ENCODE data around the gene NF1. TPM values are rescaled to one million over a fixed set of nuclear protein-coding genes. Genes with fewer than 3 reads are reported as not detected.

The NF1 gene
- total and polyA plus RNA-seq, 2 of the 13 experiments (the other 11 are each of a cell fraction or from before 2014, with no cell fraction given), result 21.5 to 26.5 TPM

GRCh38 chr17:31394544-31394943 is 299.8 kb downstream of the NF1 start (continued):
- TF ChIP-seq SIN3A (IDR thresholded peaks at IDR 0.05; ENCODE audit: borderline replicate concordance, low read depth, low read length) (peak; percentile 49; the same call in 1 of the 2 replicates), ZBTB44 (CRISPR knock-in tag; IDR thresholded peaks at IDR 0.05) (peak; percentile 95), STAT5B (CRISPR knock-in tag; IDR thresholded peaks at IDR 0.05) (0 out of 2 replicates have a peak, but pooled peaks have one; percentile 71), RBFOX2 (IDR thresholded peaks at IDR 0.05; ENCODE audit: low read depth, low read length) (no peak), NPAS2 (CRISPR knock-in tag; IDR thresholded peaks at IDR 0.05; ENCODE audit: borderline replicate concordance) (no peak), SMAD3 (CRISPR knock-in tag; IDR thresholded peaks at IDR 0.05) (peak; percentile 92; the same call in 1 of the 2 replicates), ZNF549 (CRISPR knock-in tag; IDR thresholded peaks at IDR 0.05) (no peak), ZNF430 (CRISPR knock-in tag; IDR thresholded peaks at IDR 0.05) (peak; percentile 78; the same call in 1 of the 2 replicates), GABPA (IDR thresholded peaks at IDR 0.05; ENCODE audit: low read depth, low read length) (no peak), GABPA (CRISPR knock-in tag; IDR thresholded peaks at IDR 0.05; ENCODE audit: low read depth) (no peak), SAP130 (CRISPR knock-in tag; IDR thresholded peaks at IDR 0.05; ENCODE audit: low read depth) (peak; percentile 76), ZNF350 (CRISPR knock-in tag; IDR thresholded peaks at IDR 0.05; ENCODE audit: borderline replicate concordance, low read depth) (no peak), THRA (CRISPR knock-in tag; IDR thresholded peaks at IDR 0.05; ENCODE audit: borderline replicate concordance) (peak; percentile 65; the same call in 1 of the 2 replicates), ZBTB14 (CRISPR knock-in tag; IDR thresholded peaks at IDR 0.05) (no peak), ZFY (CRISPR knock-in tag; IDR thresholded peaks at IDR 0.05) (0 out of 2 replicates have a peak, but pooled peaks have one; percentile 30), ZFP36L2 (CRISPR knock-in tag; IDR thresholded peaks at IDR 0.05) (peak; percentile 84; the same call in 1 of the 2 replicates), TCF12 (IDR thresholded peaks at IDR 0.05) (no peak), TCF12 (CRISPR knock-in tag; IDR thresholded peaks at IDR 0.05) (no peak), KDM6A (CRISPR knock-in tag; IDR thresholded peaks at IDR 0.05; ENCODE audit: low read depth) (no peak), ZNF331 (CRISPR knock-in tag; IDR thresholded peaks at IDR 0.05) (peak; percentile 97), ZNF274 (CRISPR knock-in tag; IDR thresholded peaks at IDR 0.05) (no peak), ZNF7 (CRISPR knock-in tag; IDR thresholded peaks at IDR 0.05) (0 out of 2 replicates have a peak, but pooled peaks have one; percentile 36), EHMT2 (IDR thresholded peaks at IDR 0.05; ENCODE audit: borderline replicate concordance, low read depth, low read length) (peak; percentile 83), ZNF607 (CRISPR knock-in tag; IDR thresholded peaks at IDR 0.05; ENCODE audit: borderline replicate concordance) (peak; percentile 38; the same call in 1 of the 2 replicates), TEAD3 (CRISPR knock-in tag; optimal IDR thresholded peaks at IDR 0.05; ENCODE audit: borderline replicate concordance) (peak; percentile 50), ZSCAN12 (CRISPR knock-in tag; IDR thresholded peaks at IDR 0.05) (peak; percentile 84; the same call in 1 of the 2 replicates), ZXDC (CRISPR knock-in tag; IDR thresholded peaks at IDR 0.05) (no peak)
